Activated naive CD4-positive, alpha-beta T cell treated with anti-CD3 and anti-CD28 coated beads for 36 hours (primary cell): Measurements from ENCODE around the gene ZFYVE9. TPM values are rescaled to one million over a fixed set of nuclear protein-coding genes. Genes with fewer than 3 reads are reported as not detected.
"Not testable (repeated sequence)": the region's sequence is repeated elsewhere in the genome, so short reads cannot be mapped to it uniquely, and the experiment has no call there.

Experiments used
- CTCF ChIA-PET: fragments of 350-600 bp; sonication (Branson Sonifier 250); formaldehyde crosslinking; loops from one replicate; lab custom pipeline; 2021; ENCODE audit warnings: antibody characterized with exemption; lab: Charles Lee
- DNase-seq: peaks from one replicate; pipeline ENCODE4 v3.0.0-alpha.2; 2020
- H3K27ac Mint-ChIP-seq: one replicate; pipeline ENCODE4 v1.8.0; 2021; ENCODE audit warnings: mild to moderate bottlenecking, mixed read lengths
- H3K27me3 Mint-ChIP-seq: one replicate; pipeline ENCODE4 v1.8.0; 2021; ENCODE audit warnings: low read depth, mixed read lengths
- H3K36me3 Mint-ChIP-seq: one replicate; pipeline ENCODE4 v1.8.0; 2021; ENCODE audit warnings: low read depth, mixed read lengths
- H3K4me1 Mint-ChIP-seq: one replicate; pipeline ENCODE4 v1.8.0; 2021; ENCODE audit warnings: low read depth, mixed read lengths
- H3K4me3 Mint-ChIP-seq: one replicate; pipeline ENCODE4 v1.8.0; 2021; ENCODE audit warnings: mild to moderate bottlenecking, moderate library complexity, mixed read lengths
- H3K9me3 Mint-ChIP-seq: one replicate; pipeline ENCODE4 v1.8.0; 2021; ENCODE audit warnings: mixed read lengths
- intact Hi-C: fragments of 100-400 bp; cut with micrococcal nuclease; formaldehyde crosslinking; loops from one replicate; pipeline ENCODE4 v1.15.1; 2023
- total RNA-seq, 2 experiments: library from RNA; stranded (reverse); gene quantifications; one replicate each; pipeline ENCODE4 v1.2.3, GENCODE V29; 2021

ZFYVE9 gene
- total RNA-seq, 2 experiments from 2014 or later = 3.0 to 3.5 TPM

DNA sequence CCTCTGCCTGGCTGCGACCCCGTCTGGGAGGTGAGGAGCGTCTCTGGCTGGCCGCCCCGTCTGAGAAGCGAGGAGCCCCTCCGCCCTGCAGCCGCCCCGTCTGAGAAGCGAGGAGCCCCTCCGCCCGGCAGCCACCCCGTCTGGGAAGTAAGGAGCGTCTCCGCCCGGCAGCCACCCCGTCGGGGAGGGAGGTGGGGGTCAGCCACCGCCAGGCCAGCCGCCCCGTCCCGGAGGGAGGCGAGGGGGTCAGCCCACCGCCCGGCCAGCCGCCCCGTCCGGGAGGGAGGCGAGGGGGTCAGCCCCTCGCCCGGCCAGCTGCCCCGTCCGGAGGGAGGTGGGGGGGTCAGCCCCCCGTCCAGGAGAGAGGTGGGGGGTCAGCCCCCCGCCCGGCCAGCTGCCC lies 39.9 kb downstream of the ZFYVE9 start:
- H3K4me3 Mint-ChIP-seq, H3K27ac Mint-ChIP-seq, DNase-seq, CTCF ChIA-PET, H3K9me3 Mint-ChIP-seq, H3K36me3 Mint-ChIP-seq, H3K27me3 Mint-ChIP-seq, intact Hi-C loops, H3K4me1 Mint-ChIP-seq: not testable (repeated sequence)

DNA sequence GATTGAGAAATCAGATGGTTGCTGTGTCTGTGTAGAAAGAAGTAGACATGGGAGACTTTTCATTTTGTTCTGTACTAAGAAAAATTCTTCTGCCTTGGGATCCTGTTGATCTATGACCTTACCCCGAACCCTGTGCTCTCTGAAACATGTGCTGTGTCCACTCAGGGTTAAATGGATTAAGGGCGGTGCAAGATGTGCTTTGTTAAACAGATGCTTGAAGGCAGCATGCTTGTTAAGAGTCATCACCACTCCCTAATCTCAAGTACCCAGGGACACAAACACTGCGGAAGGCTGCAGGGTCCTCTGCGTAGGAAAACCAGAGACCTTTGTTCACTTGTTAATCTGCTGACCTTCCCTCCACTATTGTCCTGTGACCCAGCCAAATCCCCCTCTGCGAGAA lies 40.4 kb downstream of the ZFYVE9 start:
- CTCF ChIA-PET, intact Hi-C loops, H3K4me1 Mint-ChIP-seq, H3K9me3 Mint-ChIP-seq, H3K4me3 Mint-ChIP-seq, H3K27me3 Mint-ChIP-seq, H3K36me3 Mint-ChIP-seq, H3K27ac Mint-ChIP-seq, DNase-seq: not testable (repeated sequence)

DNA sequence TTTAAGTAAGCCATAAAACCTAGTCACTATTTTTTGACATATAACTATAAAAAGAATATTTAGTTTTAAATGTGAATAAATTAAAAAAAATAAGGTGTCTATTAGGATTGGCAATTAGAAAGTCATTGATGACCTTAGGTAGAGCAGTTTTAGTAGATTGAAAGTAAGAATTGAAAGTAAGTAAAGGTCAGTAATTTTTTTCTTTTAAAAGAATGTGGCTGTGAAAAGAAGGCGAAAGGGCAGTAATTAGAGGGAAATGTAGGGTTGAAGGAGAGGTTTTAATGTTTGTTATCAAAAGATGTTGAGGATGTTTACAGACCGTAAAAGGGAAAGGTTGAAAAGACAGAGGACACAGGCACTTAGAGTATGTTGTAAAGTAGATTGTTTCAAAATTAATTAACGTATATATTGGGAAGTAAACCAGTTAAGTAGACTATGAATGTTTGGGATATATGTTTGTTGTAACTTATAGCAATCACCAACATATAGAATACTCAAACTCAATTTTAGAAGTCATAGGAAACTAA lies 41.0 kb downstream of the ZFYVE9 start:
- CTCF ChIA-PET = no interaction called here
- Mint-ChIP-seq H3K27me3 (no peaks in the 10 kb centered on the region), H3K27ac (no peak overlapping the region), H3K4me1 (no peaks in the 10 kb centered on the region), H3K36me3 (no peaks in the 10 kb centered on the region), H3K9me3 (no peaks in the 10 kb centered on the region), H3K4me3 (no peak overlapping the region)
- intact Hi-C loops = no loop called here
- DNase-seq = no peak

DNA sequence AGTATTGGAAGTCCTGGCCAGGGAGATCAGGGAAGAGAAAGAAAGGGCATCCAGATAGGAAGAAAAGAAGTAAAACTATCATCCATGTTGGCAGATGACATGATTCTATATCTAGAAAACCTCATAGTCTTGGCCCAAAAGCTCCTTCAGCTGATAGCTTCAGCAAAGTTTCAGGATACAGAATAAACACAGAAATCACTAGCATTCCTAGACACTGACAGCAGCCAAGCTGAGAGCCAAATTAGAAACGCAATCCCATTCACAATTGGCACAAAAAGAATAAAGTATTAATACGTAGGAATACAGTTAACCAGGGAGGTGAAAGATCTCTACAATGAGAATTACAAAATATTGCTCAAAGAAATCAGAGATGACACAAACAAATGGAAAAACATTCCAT lies 44.6 kb downstream of the ZFYVE9 start:
- no peak overlapping the region for H3K4me3 Mint-ChIP-seq
- intact Hi-C loops = no loop called here
- H3K27ac Mint-ChIP-seq = no peak overlapping the region
- peaks cover 3% of the 10 kb centered on the region for H3K4me1 Mint-ChIP-seq
- no peaks in the 10 kb centered on the region for H3K36me3 Mint-ChIP-seq
- H3K27me3 Mint-ChIP-seq = no peaks in the 10 kb centered on the region
- no peak for DNase-seq
- H3K9me3 Mint-ChIP-seq = no peaks in the 10 kb centered on the region
- CTCF ChIA-PET = no interaction called here

DNA sequence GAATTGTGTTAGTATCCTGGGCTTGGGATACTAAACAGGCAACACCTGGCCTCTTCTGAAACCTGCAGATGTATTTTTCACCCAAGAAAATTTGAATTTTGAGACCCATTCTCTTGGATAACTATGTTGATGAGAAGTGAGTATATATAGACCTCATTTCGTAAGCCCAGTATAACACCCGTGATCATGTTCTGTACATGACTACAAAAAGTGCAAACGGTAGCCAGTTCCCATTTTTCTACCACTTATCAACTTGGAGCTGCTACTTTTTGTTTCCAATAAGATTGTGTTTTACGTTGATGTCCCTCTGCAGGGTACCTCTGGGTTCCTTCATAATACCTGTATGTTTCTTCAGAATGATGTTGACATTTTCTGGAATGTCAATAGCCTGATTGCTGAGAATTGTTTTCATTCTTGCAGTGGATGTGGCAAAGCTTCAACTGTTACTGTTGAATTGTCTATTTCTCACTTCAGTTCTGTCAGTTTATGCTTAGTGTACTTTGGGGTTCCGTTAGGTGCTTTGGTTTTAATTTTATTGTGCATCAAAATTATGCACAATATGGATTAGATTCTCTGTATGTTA lies 48.1 kb downstream of the ZFYVE9 start:
- peaks cover 3% of the 10 kb centered on the region for H3K4me1 Mint-ChIP-seq
- CTCF ChIA-PET = no interaction called here
- DNase-seq = no peak
- H3K9me3 Mint-ChIP-seq = no peaks in the 10 kb centered on the region
- no peak overlapping the region for H3K27ac Mint-ChIP-seq
- no peak overlapping the region for H3K4me3 Mint-ChIP-seq
- no peaks in the 10 kb centered on the region for H3K27me3 Mint-ChIP-seq
- intact Hi-C loops = no loop called here
- no peaks in the 10 kb centered on the region for H3K36me3 Mint-ChIP-seq

DNA sequence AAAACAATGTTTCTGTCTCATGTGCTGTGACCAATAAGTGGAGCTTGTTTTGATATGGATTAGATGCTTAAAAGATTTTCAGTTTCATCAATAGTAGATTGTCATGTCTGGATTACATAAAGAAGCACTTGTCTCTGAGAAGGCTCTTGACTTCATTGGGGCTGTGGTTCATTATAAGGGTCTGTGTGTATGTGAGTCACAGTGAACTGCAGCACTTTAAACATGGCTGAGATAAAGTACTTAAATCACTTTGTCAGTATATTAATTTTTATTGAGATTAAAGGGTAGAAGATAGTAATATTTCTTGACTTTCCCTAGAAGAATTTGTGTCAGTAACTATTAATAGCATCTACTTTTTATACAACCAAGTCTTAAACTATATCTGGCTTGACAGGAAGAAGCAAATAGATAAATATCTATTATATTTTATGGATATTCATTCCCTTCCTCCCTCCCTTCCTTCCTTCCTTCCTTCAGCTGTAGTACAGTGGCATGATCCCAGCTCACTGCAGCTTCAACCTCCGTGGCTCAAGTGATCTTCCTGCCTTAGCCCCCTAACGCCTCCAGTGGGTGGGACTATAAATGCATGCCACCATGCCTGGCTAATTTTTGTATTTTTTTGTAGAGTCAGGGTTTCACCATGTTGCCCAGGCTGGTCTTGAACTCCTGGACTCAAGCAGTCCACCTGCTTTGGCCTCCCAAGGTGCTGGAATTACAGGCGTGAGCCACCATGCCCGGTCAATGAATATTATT lies 48.8 kb downstream of the ZFYVE9 start:
- Mint-ChIP-seq H3K27ac (no peak overlapping the region), H3K36me3 (no peaks in the 10 kb centered on the region), H3K4me1 (peaks cover 3% of the 10 kb centered on the region)

DNA sequence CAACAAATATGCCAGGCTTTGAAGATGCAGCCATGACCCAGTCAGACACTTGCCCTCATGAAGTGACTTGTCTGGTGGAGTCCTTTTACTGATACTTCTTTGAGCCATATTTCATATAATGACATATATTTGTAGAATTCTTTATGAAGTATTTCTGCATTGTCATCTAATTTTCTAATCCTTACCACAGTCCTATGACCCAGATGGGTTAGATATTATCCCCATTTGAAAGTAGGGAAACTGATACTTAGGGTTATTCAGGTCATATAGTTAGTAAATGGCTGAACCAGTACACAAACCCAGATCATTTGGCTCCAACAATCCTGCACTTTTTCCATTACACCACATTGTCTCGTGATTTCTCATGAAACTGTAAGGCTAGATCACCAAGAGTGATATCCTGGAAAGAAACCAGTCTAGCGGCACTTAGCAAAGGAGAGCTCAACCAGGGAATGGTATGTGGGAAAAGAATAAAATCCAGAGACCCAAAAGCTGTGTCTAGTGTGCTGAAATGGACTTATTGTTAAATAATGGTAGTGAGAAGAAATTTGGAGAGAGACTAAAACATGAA lies 49.6 kb downstream of the ZFYVE9 start:
- H3K4me3 Mint-ChIP-seq = no peak overlapping the region
- intact Hi-C loops = no loop called here
- peaks cover 3% of the 10 kb centered on the region for H3K4me1 Mint-ChIP-seq
- CTCF ChIA-PET = no interaction called here
- no peak overlapping the region for H3K27ac Mint-ChIP-seq
- no peak for DNase-seq
- no peaks in the 10 kb centered on the region for H3K9me3 Mint-ChIP-seq
- no peaks in the 10 kb centered on the region for H3K27me3 Mint-ChIP-seq
- no peaks in the 10 kb centered on the region for H3K36me3 Mint-ChIP-seq

More for the DNA sequence above, 48.8 kb downstream of the ZFYVE9 start:
- Mint-ChIP-seq H3K4me3 (no peak overlapping the region), H3K9me3 (no peaks in the 10 kb centered on the region), H3K27me3 (no peaks in the 10 kb centered on the region)
- CTCF ChIA-PET = no interaction called here
- intact Hi-C loops = no loop called here
- no peak for DNase-seq

DNA sequence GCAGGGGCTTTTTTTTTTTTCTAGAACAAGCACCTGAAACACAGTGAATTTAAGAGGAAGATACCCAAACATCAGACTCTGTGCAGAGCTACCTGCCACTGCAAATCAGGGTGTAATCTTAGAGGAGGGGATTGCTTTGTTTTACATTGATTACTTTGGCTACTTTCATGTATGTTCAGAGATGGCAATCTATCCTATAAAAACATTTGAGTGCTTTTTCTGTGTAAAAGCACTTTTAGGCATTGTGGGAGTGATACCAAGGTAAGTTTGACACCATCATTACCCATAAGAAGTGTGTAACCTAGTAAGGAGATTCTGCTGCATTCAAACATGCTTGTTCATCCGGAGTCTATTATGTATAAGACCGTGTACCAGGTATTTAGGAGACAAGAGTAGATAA lies 50.1 kb downstream of the ZFYVE9 start:
- Mint-ChIP-seq H3K9me3 (no peaks in the 10 kb centered on the region), H3K27ac (no peak overlapping the region), H3K4me1 (peaks cover 3% of the 10 kb centered on the region), H3K36me3 (no peaks in the 10 kb centered on the region), H3K4me3 (no peak overlapping the region), H3K27me3 (no peaks in the 10 kb centered on the region)
- intact Hi-C loops = no loop called here
- CTCF ChIA-PET = no interaction called here
- no peak for DNase-seq

DNA sequence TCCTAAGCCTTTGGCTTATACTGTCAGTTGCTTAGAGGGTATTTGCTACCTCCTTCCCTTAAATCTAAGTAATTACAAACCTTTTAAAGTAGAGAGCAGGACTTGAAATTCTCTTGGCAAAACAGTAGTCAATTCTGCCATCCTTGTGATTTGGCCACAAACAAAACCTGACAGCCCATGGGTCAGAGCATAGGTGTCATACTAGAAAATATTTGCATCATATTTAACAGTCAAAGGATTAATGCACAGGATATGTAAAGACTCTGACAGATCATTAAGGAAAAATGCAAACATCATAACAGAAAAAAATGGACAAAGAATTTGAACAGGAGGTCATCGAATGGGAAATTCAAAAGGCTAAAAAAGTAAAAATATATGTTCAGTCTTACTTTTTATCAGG lies 50.5 kb downstream of the ZFYVE9 start:
- peaks cover 3% of the 10 kb centered on the region for H3K4me1 Mint-ChIP-seq
- no peaks in the 10 kb centered on the region for H3K36me3 Mint-ChIP-seq
- no peak for DNase-seq
- no peak overlapping the region for H3K4me3 Mint-ChIP-seq
- CTCF ChIA-PET = no interaction called here
- intact Hi-C loops = no loop called here
- H3K27ac Mint-ChIP-seq = no peak overlapping the region
- H3K27me3 Mint-ChIP-seq = no peaks in the 10 kb centered on the region
- no peaks in the 10 kb centered on the region for H3K9me3 Mint-ChIP-seq

DNA sequence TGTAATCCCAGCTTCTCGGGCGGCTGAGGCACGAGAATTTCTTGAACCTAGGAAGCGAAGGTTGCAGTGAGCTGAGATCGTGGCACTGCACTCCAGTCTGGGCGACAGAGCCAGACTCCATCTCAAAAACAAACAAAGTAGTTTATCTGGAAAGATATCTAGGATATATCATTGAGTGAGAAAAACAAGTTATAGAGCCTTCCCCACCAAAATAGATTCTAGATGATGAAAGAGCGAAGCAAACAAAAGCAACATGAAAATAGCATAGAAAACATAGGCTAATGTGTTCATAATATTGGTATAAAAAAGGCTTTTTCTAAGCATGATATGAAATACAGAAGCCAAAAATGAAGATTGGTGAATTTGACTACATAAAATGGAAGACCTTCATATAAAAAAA lies 52.1 kb downstream of the ZFYVE9 start:
- CTCF ChIA-PET = interaction anchor here (0.6 kb wide), 1 partner anchor 10 kb away, joined by 3 read pairs; no protein-coding TSS in a partner anchor
- Mint-ChIP-seq H3K27me3 (no peaks in the 10 kb centered on the region), H3K27ac (no peak overlapping the region), H3K4me3 (no peak overlapping the region), H3K4me1 (peaks cover 3% of the 10 kb centered on the region), H3K9me3 (peaks cover 4% of the 10 kb centered on the region), H3K36me3 (no peaks in the 10 kb centered on the region)
- DNase-seq = no peak
- intact Hi-C loops = no loop called here

DNA sequence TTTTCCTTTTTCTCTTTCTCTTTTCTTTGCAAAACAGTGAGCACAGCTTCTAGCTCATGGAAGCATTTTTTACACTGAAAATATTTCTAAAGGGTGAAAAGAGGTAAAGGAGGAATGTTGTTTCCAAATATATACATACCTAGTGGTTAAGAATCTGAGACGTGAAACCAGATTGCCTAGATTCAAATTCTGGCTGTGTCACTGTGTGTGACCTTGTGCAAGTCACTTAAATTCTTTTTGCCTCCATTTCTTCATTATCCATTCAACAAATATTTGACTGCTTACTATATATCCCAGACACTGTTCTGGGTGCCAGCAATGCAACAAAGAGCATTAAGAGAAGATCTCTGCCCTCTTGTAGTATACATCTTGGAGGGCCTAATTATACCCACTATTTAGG lies 53.3 kb downstream of the ZFYVE9 start:
- Mint-ChIP-seq H3K27me3 (no peaks in the 10 kb centered on the region), H3K4me3 (no peak overlapping the region), H3K4me1 (peaks cover 3% of the 10 kb centered on the region), H3K36me3 (peaks cover 3% of the 10 kb centered on the region), H3K27ac (no peak overlapping the region), H3K9me3 (peaks cover 6% of the 10 kb centered on the region)
- intact Hi-C loops = no loop called here
- CTCF ChIA-PET = no interaction called here
- DNase-seq = no peak

DNA sequence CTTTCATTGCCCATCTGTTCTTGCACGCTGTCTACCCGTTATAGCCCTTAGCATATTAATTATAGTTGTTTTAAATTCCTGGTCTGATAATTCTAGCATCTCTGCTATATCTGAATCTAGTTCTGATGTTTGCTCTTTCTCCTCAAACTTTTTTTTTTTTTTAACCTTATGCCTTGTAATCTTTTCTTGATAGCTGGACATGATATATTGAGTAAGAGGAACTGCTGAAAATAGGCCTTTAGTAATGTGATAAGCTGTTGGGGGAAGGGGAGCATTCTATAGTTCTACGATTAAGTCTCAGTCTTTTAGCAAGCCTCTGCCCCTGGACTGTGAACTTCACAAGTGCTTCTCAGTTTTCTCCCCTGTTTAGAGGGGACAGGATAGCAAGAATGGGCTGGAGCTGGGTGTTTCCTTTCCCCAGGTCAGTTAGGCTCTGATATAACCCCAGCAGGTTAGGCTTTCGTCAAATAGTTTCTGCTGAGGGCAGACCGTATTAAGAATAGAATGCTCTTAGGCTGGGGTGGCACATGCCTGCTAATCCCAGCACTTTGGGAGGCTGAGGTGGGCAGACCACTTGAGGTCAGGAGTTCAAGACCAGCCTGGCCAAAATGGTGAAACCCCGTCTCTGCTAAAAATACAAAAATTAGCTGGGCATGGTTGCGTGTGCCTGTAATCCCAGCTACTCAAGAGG lies 62.2 kb downstream of the ZFYVE9 start:
- Mint-ChIP-seq H3K4me1 (peaks cover 12% of the 10 kb centered on the region), H3K27ac (no peak overlapping the region), H3K4me3 (no peak overlapping the region), H3K36me3 (peaks cover 8% of the 10 kb centered on the region), H3K27me3 (no peaks in the 10 kb centered on the region), H3K9me3 (peaks cover 7% of the 10 kb centered on the region)
- CTCF ChIA-PET = interaction anchor here (0.7 to 1.2 kb wide), 2 partner anchors 10 to 42 kb away, joined by 3 read pairs; no protein-coding TSS in a partner anchor
- no peak for DNase-seq
- intact Hi-C loops = no loop called here
